B cell (primary cell): Measurements from ENCODE around the gene TMEM233. TPM values are rescaled to one million over a fixed set of nuclear protein-coding genes. Genes with fewer than 3 reads are reported as not detected.

ENCODE experiments used
- ATAC-seq: fragments of 200-7000 bp; cut with Tn5 transposase; one replicate; pipeline ENCODE4 v1.10.0; 2021; ENCODE audit warnings: low read depth, mild to moderate bottlenecking, moderate number of reproducible peaks, moderate library complexity
- CTCF ChIA-PET: fragments of 350-600 bp; sonication (Branson Sonifier 250); formaldehyde crosslinking; loops from one replicate; lab custom pipeline; 2021; ENCODE audit warnings: antibody characterized with exemption, inconsistent platforms; lab: Charles Lee
- POLR2A ChIA-PET: fragments of 350-600 bp; sonication (Branson Sonifier 250); formaldehyde crosslinking; loops from one replicate; lab custom pipeline; 2021; ENCODE audit warnings: antibody characterized with exemption; lab: Charles Lee
- DNase-seq: peaks from one replicate; pipeline ENCODE4 v3.0.0; 2013
- H2AFZ ChIP-seq: 2 replicates; pipeline ENCODE4 v1.6.1; 2012; ENCODE audit warnings: mild to moderate bottlenecking, low read depth, low read length; ENCODE audit not compliant: insufficient read depth, poor library complexity, severe bottlenecking
- H3K27ac ChIP-seq, 2 donors: 1 replicate in 1 of 2; 2 replicates in 1 of 2; pipeline ENCODE4 v1.5.1; 2012 to 2013; ENCODE audit warnings: low read length in 2 of 2, mild to moderate bottlenecking in 2 of 2, moderate library complexity in 1 of 2
- H3K27me3 ChIP-seq, 4 experiments: fragments of 200-600 bp in 1 of 4; sonication (generic) in 1 of 4; replicated peaks in 1 of 4; 1 replicate in 2 of 4; 2 replicates in 2 of 4; pipeline versions ENCODE4 v1.6.1 to v1.7.0; 2013 to 2016; ENCODE audit warnings: low read length in 3 of 4, mild to moderate bottlenecking in 2 of 4, mixed read lengths in 1 of 4, moderate library complexity in 1 of 4; ENCODE audit not compliant: insufficient read depth in 4 of 4, control insufficient read depth in 3 of 4; ENCODE audit errors: control extremely low read depth in 1 of 4
- H3K36me3 ChIP-seq, 2 experiments: replicated peaks in 1 of 2; 1 replicate in 1 of 2; 2 replicates in 1 of 2; pipeline versions ENCODE4 v1.6.1 to v1.7.1; 2013; ENCODE audit warnings: low read length in 1 of 2; ENCODE audit not compliant: insufficient read depth in 2 of 2, control insufficient read depth in 1 of 2; ENCODE audit errors: control extremely low read depth in 1 of 2, extremely low read depth in 1 of 2
- H3K4me1 ChIP-seq, 2 donors: fragments of 200-600 bp in 1 of 2; sonication (generic) in 1 of 2; 1 replicate in 1 of 2; 2 replicates in 1 of 2; pipeline versions ENCODE4 v1.5.1 to v1.6.1; 2013 to 2017; ENCODE audit warnings: low read length in 2 of 2; ENCODE audit not compliant: control insufficient read depth in 2 of 2, insufficient read depth in 2 of 2
- H3K4me2 ChIP-seq: replicated peaks from 2 replicates; pipeline ENCODE3; 2012; ENCODE audit warnings: mild to moderate bottlenecking, low read depth, low read length; ENCODE audit not compliant: poor library complexity, severe bottlenecking
- H3K4me3 ChIP-seq, 5 experiments: fragments of 200-600 bp in 1 of 5; sonication (generic) in 1 of 5; 1 replicate in 3 of 5; 2 replicates in 2 of 5; pipeline versions ENCODE4 v1.5.1 to v1.7.0; 2011 to 2016; ENCODE audit warnings: low read length in 4 of 5, mild to moderate bottlenecking in 4 of 5, low read depth in 2 of 5, control low read depth in 1 of 5, moderate library complexity in 1 of 5; ENCODE audit not compliant: insufficient read depth in 1 of 5; ENCODE audit errors: control extremely low read depth in 1 of 5, extremely low read depth in 1 of 5
- H3K79me2 ChIP-seq: fragments of 200-600 bp; sonication (generic); one replicate; pipeline ENCODE4 v1.6.0; 2016; ENCODE audit warnings: low read length; ENCODE audit not compliant: control insufficient read depth, insufficient read depth
- H3K9ac ChIP-seq: fragments of 200-600 bp; sonication (generic); 2 replicates; pipeline ENCODE4 v1.6.1; 2017; ENCODE audit warnings: mild to moderate bottlenecking, low read length, moderate library complexity
- H3K9me3 ChIP-seq, 3 donors: one replicate each; pipeline versions ENCODE4 v1.6.1 to v1.7.1; 2013; ENCODE audit warnings: low read length in 2 of 3; ENCODE audit not compliant: control insufficient read depth in 2 of 3, insufficient read depth in 1 of 3; ENCODE audit errors: control extremely low read depth in 1 of 3
- H4K20me1 ChIP-seq: 2 replicates; pipeline ENCODE4 v1.6.0; 2012; ENCODE audit warnings: mild to moderate bottlenecking, low read length; ENCODE audit not compliant: insufficient read depth, control insufficient read depth, poor library complexity, severe bottlenecking
- H3K27ac Mint-ChIP-seq: one replicate; pipeline ENCODE4 v1.8.0; 2021; ENCODE audit warnings: mixed read lengths
- H3K27me3 Mint-ChIP-seq: one replicate; pipeline ENCODE4 v1.8.0; 2021; ENCODE audit warnings: mixed read lengths
- H3K4me1 Mint-ChIP-seq: one replicate; pipeline ENCODE4 v1.8.0; 2021; ENCODE audit warnings: mixed read lengths
- H3K4me3 Mint-ChIP-seq: one replicate; pipeline ENCODE4 v1.8.0; 2021; ENCODE audit warnings: mixed read lengths
- H3K9me3 Mint-ChIP-seq: one replicate; pipeline ENCODE4 v1.8.0; 2022; ENCODE audit warnings: mixed read lengths; ENCODE audit not compliant: insufficient read depth
- CTCF ChIP-seq: fragments of 200-600 bp; IDR thresholded peaks from one replicate; pipeline ENCODE4 v1.8.0; 2022; ENCODE audit warnings: antibody characterized with exemption, mild to moderate bottlenecking
- EZH2 ChIP-seq: IDR thresholded peaks from 2 replicates; pipeline ENCODE4 v1.6.1; 2012; ENCODE audit warnings: borderline replicate concordance, low read depth, mild to moderate bottlenecking, moderate library complexity, low read length; ENCODE audit not compliant: insufficient read depth, poor library complexity, severe bottlenecking
- whole genome bisulfite sequencing: methylation state at CpG from one replicate; pipeline ENCODE4 v1.1.5; 2013; ENCODE audit warnings: missing lambda C conversion rate; ENCODE audit not compliant: insufficient coverage; 5-methylcytosine and 5-hydroxymethylcytosine counted together
- intact Hi-C: fragments of 100-400 bp; cut with micrococcal nuclease; formaldehyde crosslinking; loops from one replicate; pipeline ENCODE4 v1.10.0; 2022
- polyA plus RNA-seq: library from polyadenylated mRNA; depleted of rRNA; stranded (reverse); fragments of >200 nt; gene quantifications from 2 replicates; pipeline ENCODE4 v1.2.3, GENCODE V29; 2012
- total RNA-seq, 2 donors: library from RNA; stranded (reverse); fragments of 120-200 nt in 1 of 2; gene quantifications; 1 replicate in 1 of 2; 2 replicates in 1 of 2; pipeline versions ENCODE4 v1.2.3 to v1.2.4, GENCODE V29; 2013 to 2022

The TMEM233 gene
- total and polyA plus RNA-seq, 2 donors (not counting 1 experiment from before 2014, with no cell fraction given): not detected

- 53% methylated on average over 2 of the region's 2 CpGs for WGBS
- Histone ChIP-seq H3K4me1 (no peaks in the 10 kb centered on the region), H3K36me3 (no peaks in the 10 kb centered on the region), H3K9ac (no peak overlapping the region), H4K20me1 (no peaks in the 10 kb centered on the region), H3K4me3 (no peak overlapping the region), H3K79me2 (no peaks in the 10 kb centered on the region), H3K27me3 (peaks cover 0 to 6% (median 2%) of the 10 kb centered on the region in 4 experiments), H3K9me3 (no peaks in the 10 kb centered on the region), H3K27ac (no peak overlapping the region), H2AFZ (no peak overlapping the region), H3K4me2 (no peak overlapping the region)
- Mint-ChIP-seq H3K9me3 (no peaks in the 10 kb centered on the region), H3K27me3 (peaks cover 38% of the 10 kb centered on the region), H3K4me1 (no peaks in the 10 kb centered on the region), H3K4me3 (no peak overlapping the region), H3K27ac (no peak overlapping the region)
- ATAC-seq: no peak
- intact Hi-C loops: no loop called here
- no peak for DNase-seq
- ChIA-PET POLR2A (no interaction called here), CTCF (no interaction called here)
- no peak for TF ChIP-seq EZH2
- TF ChIP-seq CTCF: no peak
Measured at GRCh38 chr12:119603767-119604166, 10.2 kb downstream of the TMEM233 start.

GRCh38 chr12:119609358-119609757 lies 15.8 kb downstream of the TMEM233 start:
- Histone ChIP-seq H3K79me2 (no peaks in the 10 kb centered on the region), H4K20me1 (no peaks in the 10 kb centered on the region), H3K27ac (no peak overlapping the region), H3K27me3 (peaks cover 0 to 2% (median 0%) of the 10 kb centered on the region in 4 experiments), H3K9ac (no peak overlapping the region), H2AFZ (no peak overlapping the region), H3K4me2 (no peak overlapping the region), H3K9me3 (peaks cover 1 to 8% (median 2%) of the 10 kb centered on the region in 3 donors), H3K36me3 (no peaks in the 10 kb centered on the region), H3K4me1 (no peaks in the 10 kb centered on the region), H3K4me3 (no peak overlapping the region)
- Mint-ChIP-seq H3K27me3 (peaks cover 31% of the 10 kb centered on the region), H3K27ac (no peak overlapping the region), H3K4me3 (no peak overlapping the region), H3K9me3 (peaks cover 10% of the 10 kb centered on the region), H3K4me1 (no peaks in the 10 kb centered on the region)
- POLR2A ChIA-PET: no interaction called here
- TF ChIP-seq EZH2 (no peak), CTCF (no peak)
- CTCF ChIA-PET: no interaction called here
- no peak for DNase-seq
- ATAC-seq: no peak
- WGBS: 66% methylated on average over 2 of the region's 3 CpGs
- intact Hi-C loops: no loop called here
